Thyroid gland (tissue), 4 donors: ENCODE results near the gene TSNAX. TPM values are rescaled to one million over a fixed set of nuclear protein-coding genes. Genes with fewer than 3 reads are reported as not detected.

Source experiments
- DNase-seq, 2 donors: peaks; one replicate each; pipeline ENCODE4 v3.0.0-alpha.2; 2019
- H3K27ac ChIP-seq, 3 donors: fragments of 200-600 bp; sonication (generic); 1 replicate in 2 of 3; 2 replicates in 1 of 3; pipeline ENCODE4 v1.5.1; 2016 to 2019; ENCODE audit warnings: mild to moderate bottlenecking in 1 of 3, moderate library complexity in 1 of 3
- H3K27me3 ChIP-seq: fragments of 200-600 bp; sonication (generic); one replicate; pipeline ENCODE4 v1.5.1; 2019
- H3K36me3 ChIP-seq, 2 donors: fragments of 200-600 bp; sonication (generic); one replicate each; pipeline ENCODE4 v1.5.1; 2016 to 2019
- H3K4me1 ChIP-seq, 2 donors: fragments of 200-600 bp; sonication (generic); one replicate each; pipeline ENCODE4 v1.5.1; 2017 to 2019
- H3K4me3 ChIP-seq, 3 donors: fragments of 200-600 bp; sonication (generic); replicated peaks in 1 of 3; 1 replicate in 2 of 3; 2 replicates in 1 of 3; pipeline ENCODE4 v1.5.1; 2016; ENCODE audit warnings: mild to moderate bottlenecking in 1 of 3
- H3K9me3 ChIP-seq: fragments of 200-600 bp; sonication (generic); one replicate; pipeline ENCODE4 v1.5.1; 2017
- POLR2A ChIP-seq, 2 donors: fragments of 450-650 bp; IDR thresholded peaks; one replicate each; pipeline ENCODE4 v1.6.1; 2017; ENCODE audit warnings: antibody characterized with exemption in 2 of 2, mild to moderate bottlenecking in 2 of 2, moderate library complexity in 1 of 2
- WGBS, 2 donors: methylation state at CpG; one replicate each; pipeline ENCODE4 v1.1.5; 2017; 5-methylcytosine and 5-hydroxymethylcytosine counted together
- intact Hi-C: fragments of 100-400 bp; cut with DNase I; formaldehyde crosslinking; loops from one replicate; pipeline ENCODE4 v1.15.1; 2023
- total RNA-seq, 4 donors: library from RNA; depleted of rRNA; stranded (reverse); fragments of >200 nt; gene quantifications; one replicate each; pipeline ENCODE4 v1.2.3, GENCODE V29; 2016
- TF ChIP-seq, protein P1 (sequence below), 6 experiments: fragments of 200-600 bp in 3 of 6; fragments of 450-650 bp in 3 of 6; sonication (generic) in 3 of 6; IDR thresholded peaks; one replicate each; pipeline ENCODE4 v1.5.1; 2016 to 2019; ENCODE audit warnings: antibody characterized with exemption in 6 of 6, mild to moderate bottlenecking in 2 of 6, inconsistent platforms in 1 of 6, moderate library complexity in 1 of 6

Gene TSNAX
- total RNA-seq, 4 donors from 2014 or later: 32.0 to 43.7 (median 36.5) TPM

GRCh38 chr1:231580874-231581273 lies 52.4 kb downstream of the TSNAX start:
- WGBS, 2 donors: 85 to 89% methylated on average over 1 of the region's 1 CpG
- DNase-seq: no peak
- no peaks in the 10 kb centered on the region for H3K4me1 ChIP-seq
- H3K4me3 ChIP-seq: no peak overlapping the region
- no peak for TF ChIP-seq POLR2A (IDR thresholded peaks at IDR 0.05)
- TF ChIP-seq, protein P1, sequence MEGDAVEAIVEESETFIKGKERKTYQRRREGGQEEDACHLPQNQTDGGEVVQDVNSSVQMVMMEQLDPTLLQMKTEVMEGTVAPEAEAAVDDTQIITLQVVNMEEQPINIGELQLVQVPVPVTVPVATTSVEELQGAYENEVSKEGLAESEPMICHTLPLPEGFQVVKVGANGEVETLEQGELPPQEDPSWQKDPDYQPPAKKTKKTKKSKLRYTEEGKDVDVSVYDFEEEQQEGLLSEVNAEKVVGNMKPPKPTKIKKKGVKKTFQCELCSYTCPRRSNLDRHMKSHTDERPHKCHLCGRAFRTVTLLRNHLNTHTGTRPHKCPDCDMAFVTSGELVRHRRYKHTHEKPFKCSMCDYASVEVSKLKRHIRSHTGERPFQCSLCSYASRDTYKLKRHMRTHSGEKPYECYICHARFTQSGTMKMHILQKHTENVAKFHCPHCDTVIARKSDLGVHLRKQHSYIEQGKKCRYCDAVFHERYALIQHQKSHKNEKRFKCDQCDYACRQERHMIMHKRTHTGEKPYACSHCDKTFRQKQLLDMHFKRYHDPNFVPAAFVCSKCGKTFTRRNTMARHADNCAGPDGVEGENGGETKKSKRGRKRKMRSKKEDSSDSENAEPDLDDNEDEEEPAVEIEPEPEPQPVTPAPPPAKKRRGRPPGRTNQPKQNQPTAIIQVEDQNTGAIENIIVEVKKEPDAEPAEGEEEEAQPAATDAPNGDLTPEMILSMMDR (IDR thresholded peaks at IDR 0.05): no peak
- H3K9me3 ChIP-seq: no peaks in the 10 kb centered on the region
- no peaks in the 10 kb centered on the region for H3K27me3 ChIP-seq
- intact Hi-C loops: no loop called here
- no peaks in the 10 kb centered on the region for H3K36me3 ChIP-seq
- H3K27ac ChIP-seq: no peak overlapping the region

DNA sequence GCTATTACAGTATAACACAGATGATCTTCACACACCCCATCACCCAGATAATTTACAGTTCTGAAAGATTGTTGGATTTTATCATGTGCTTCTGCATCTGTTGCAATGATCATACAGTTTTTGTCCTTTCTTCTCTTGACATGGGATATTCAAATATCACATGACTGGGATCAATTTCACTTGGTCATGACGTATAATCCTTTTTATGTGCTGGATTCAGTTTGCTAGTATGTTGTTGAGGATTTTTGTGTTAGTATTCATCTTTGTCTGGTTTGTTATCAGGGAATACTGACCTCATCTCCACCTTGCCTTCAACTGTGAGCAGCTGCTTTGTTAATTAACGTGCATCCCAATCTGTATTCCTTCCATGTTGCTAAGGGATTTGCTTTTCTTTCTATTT lies 53.4 kb downstream of the TSNAX start:
- TF ChIP-seq POLR2A (IDR thresholded peaks at IDR 0.05): no peak
- TF ChIP-seq, protein P1 (IDR thresholded peaks at IDR 0.05): no peak
- 87 to 88% methylated on average over 2 of the region's 2 CpGs for WGBS, 2 donors

GRCh38 chr1:231583376-231583775 lies 54.9 kb downstream of the TSNAX start:
- TF ChIP-seq, protein P1 (IDR thresholded peaks at IDR 0.05): no peak
- TF ChIP-seq POLR2A (IDR thresholded peaks at IDR 0.05): no peak
- intact Hi-C loops: no loop called here
- Histone ChIP-seq H3K27ac (no peak overlapping the region), H3K4me1 (no peaks in the 10 kb centered on the region), H3K27me3 (no peaks in the 10 kb centered on the region), H3K36me3 (no peaks in the 10 kb centered on the region), H3K4me3 (no peak overlapping the region), H3K9me3 (no peaks in the 10 kb centered on the region)
- WGBS, 2 donors: 92 to 94% methylated on average over 6 of the region's 6 CpGs
- no peak for DNase-seq

More for the DNA sequence above, 53.4 kb downstream of the TSNAX start:
- H3K27me3 ChIP-seq: no peaks in the 10 kb centered on the region
- H3K9me3 ChIP-seq: no peaks in the 10 kb centered on the region
- no peaks in the 10 kb centered on the region for H3K36me3 ChIP-seq
- intact Hi-C loops: no loop called here
- H3K27ac ChIP-seq: no peak overlapping the region
- no peak overlapping the region for H3K4me3 ChIP-seq
- no peak for DNase-seq
- H3K4me1 ChIP-seq: no peaks in the 10 kb centered on the region

DNA sequence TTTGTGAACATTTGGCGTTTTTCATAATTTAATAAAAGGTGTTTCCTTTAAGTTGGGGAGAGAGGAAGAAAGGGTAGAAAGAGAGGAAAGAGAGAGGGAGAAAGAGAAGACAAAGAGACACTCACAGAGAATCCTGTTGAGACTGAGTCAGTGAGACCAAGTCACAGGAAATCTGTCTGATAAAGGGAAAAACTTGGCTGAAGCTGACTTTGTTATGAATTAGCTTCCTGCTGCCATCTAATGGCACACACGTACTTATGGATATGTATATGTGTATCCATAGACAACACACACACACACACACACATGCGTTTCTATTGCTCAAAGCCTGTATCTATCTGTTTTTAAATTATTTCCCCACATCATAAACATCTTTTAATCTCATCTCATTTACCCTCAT lies 55.6 kb downstream of the TSNAX start:
- H3K9me3 ChIP-seq: no peaks in the 10 kb centered on the region
- H3K4me1 ChIP-seq: no peaks in the 10 kb centered on the region
- no peak overlapping the region for H3K27ac ChIP-seq
- WGBS, 2 donors: 63 to 65% methylated on average over 3 of the region's 3 CpGs
- no peak overlapping the region for H3K4me3 ChIP-seq
- no peaks in the 10 kb centered on the region for H3K36me3 ChIP-seq
- TF ChIP-seq, protein P1 (IDR thresholded peaks at IDR 0.05): no peak
- no peak for TF ChIP-seq POLR2A (IDR thresholded peaks at IDR 0.05)
- H3K27me3 ChIP-seq: no peaks in the 10 kb centered on the region
- no peak for DNase-seq
- intact Hi-C loops: no loop called here

GRCh38 chr1:231584921-231585320 lies 56.5 kb downstream of the TSNAX start:
- WGBS, 2 donors: 74 to 80% methylated on average over 5 of the region's 5 CpGs
- H3K4me3 ChIP-seq: no peak overlapping the region
- intact Hi-C loops: no loop called here

More at GRCh38 chr1:231584921-231585320, 56.5 kb downstream of the TSNAX start:
- Histone ChIP-seq H3K9me3 (no peaks in the 10 kb centered on the region), H3K27me3 (no peaks in the 10 kb centered on the region), H3K36me3 (no peaks in the 10 kb centered on the region), H3K4me1 (no peaks in the 10 kb centered on the region), H3K27ac (no peak overlapping the region)
- TF ChIP-seq POLR2A (IDR thresholded peaks at IDR 0.05): no peak
- TF ChIP-seq, protein P1 (IDR thresholded peaks at IDR 0.05): no peak
- DNase-seq: no peak
